Muscle layer of colon (tissue), 2 donors: ENCODE data around the gene TBC1D22A.

ENCODE experiments used
- H3K27ac ChIP-seq: one replicate; pipeline ENCODE4 v1.7.0; 2013; ENCODE audit warnings: low read depth, mild to moderate bottlenecking, low read length, moderate library complexity
- H3K27me3 ChIP-seq, 2 donors: one replicate each; pipeline ENCODE4 v1.7.0; 2013; ENCODE audit warnings: low read length in 2 of 2, mild to moderate bottlenecking in 2 of 2; ENCODE audit not compliant: insufficient read depth in 2 of 2, control insufficient read depth in 1 of 2
- H3K36me3 ChIP-seq: one replicate; pipeline ENCODE4 v1.7.0; 2013; ENCODE audit warnings: mild to moderate bottlenecking, low read length; ENCODE audit not compliant: insufficient read depth
- H3K4me1 ChIP-seq: one replicate; pipeline ENCODE4 v1.7.0; 2013; ENCODE audit warnings: mild to moderate bottlenecking, low read length; ENCODE audit not compliant: insufficient read depth
- H3K4me3 ChIP-seq, 2 donors: one replicate each; pipeline ENCODE4 v1.7.0; 2013; ENCODE audit warnings: low read length in 2 of 2, low read depth in 1 of 2, mild to moderate bottlenecking in 1 of 2, moderate library complexity in 1 of 2
- H3K9ac ChIP-seq: one replicate; pipeline ENCODE4 v1.7.0; 2013; ENCODE audit warnings: low read length
- H3K9me3 ChIP-seq: one replicate; pipeline ENCODE4 v1.7.0; 2013; ENCODE audit warnings: mild to moderate bottlenecking, low read length
- donor health status: abdominal sarcoma.
- donor health status: Adenocarcinoma of cecum.

Gene TBC1D22A

GRCh38 chr22:47178339-47178738, 415.9 kb downstream of the TBC1D22A start:
- H3K27ac ChIP-seq, result no peak overlapping the region
- H3K27me3 ChIP-seq, result no peaks in the 10 kb centered on the region
- H3K36me3 ChIP-seq, result no peaks in the 10 kb centered on the region
- no peaks in the 10 kb centered on the region for H3K4me1 ChIP-seq
- no peak overlapping the region for H3K4me3 ChIP-seq
- no peaks in the 10 kb centered on the region for H3K9me3 ChIP-seq
- no peak overlapping the region for H3K9ac ChIP-seq

- Histone ChIP-seq H3K9ac (no peak overlapping the region), H3K4me1 (no peaks in the 10 kb centered on the region), H3K27me3 (no peaks in the 10 kb centered on the region)
Measured at GRCh38 chr22:47180796-47181195, 418.3 kb downstream of the TBC1D22A start.

GRCh38 chr22:47187176-47187957, 424.9 kb downstream of the TBC1D22A start:
- H3K9me3 ChIP-seq, result no peaks in the 10 kb centered on the region
- no peak overlapping the region for H3K27ac ChIP-seq
- H3K9ac ChIP-seq, result no peak overlapping the region
- no peaks in the 10 kb centered on the region for H3K36me3 ChIP-seq
- H3K27me3 ChIP-seq, result no peaks in the 10 kb centered on the region
- no peak overlapping the region for H3K4me3 ChIP-seq
- no peaks in the 10 kb centered on the region for H3K4me1 ChIP-seq

More at GRCh38 chr22:47180796-47181195, 418.3 kb downstream of the TBC1D22A start:
- H3K36me3 ChIP-seq, result no peaks in the 10 kb centered on the region
- no peaks in the 10 kb centered on the region for H3K9me3 ChIP-seq
- no peak overlapping the region for H3K4me3 ChIP-seq
- no peak overlapping the region for H3K27ac ChIP-seq

GRCh38 chr22:47188261-47189055, 426.0 kb downstream of the TBC1D22A start:
- Histone ChIP-seq H3K9me3 (no peaks in the 10 kb centered on the region), H3K9ac (no peak overlapping the region), H3K36me3 (no peaks in the 10 kb centered on the region), H3K27me3 (no peaks in the 10 kb centered on the region), H3K4me3 (no peak overlapping the region), H3K27ac (no peak overlapping the region), H3K4me1 (no peaks in the 10 kb centered on the region)

GRCh38 chr22:47189056-47189916, 426.8 kb downstream of the TBC1D22A start:
- Histone ChIP-seq H3K9me3 (no peaks in the 10 kb centered on the region), H3K4me3 (no peak overlapping the region), H3K27me3 (no peaks in the 10 kb centered on the region), H3K27ac (no peak overlapping the region), H3K4me1 (no peaks in the 10 kb centered on the region), H3K9ac (no peak overlapping the region), H3K36me3 (no peaks in the 10 kb centered on the region)

- no peak overlapping the region for H3K9ac ChIP-seq
- no peaks in the 10 kb centered on the region for H3K9me3 ChIP-seq
- no peak overlapping the region for H3K27ac ChIP-seq
- H3K36me3 ChIP-seq, result no peaks in the 10 kb centered on the region
- H3K4me3 ChIP-seq, result no peak overlapping the region
- no peaks in the 10 kb centered on the region for H3K4me1 ChIP-seq
- H3K27me3 ChIP-seq, result no peaks in the 10 kb centered on the region
Measured at GRCh38 chr22:47190276-47190956, 428.0 kb downstream of the TBC1D22A start.

GRCh38 chr22:47190957-47191670, 428.7 kb downstream of the TBC1D22A start:
- H3K27me3 ChIP-seq, result no peaks in the 10 kb centered on the region
- H3K4me1 ChIP-seq, result no peaks in the 10 kb centered on the region
- H3K4me3 ChIP-seq, result no peak overlapping the region
- H3K9ac ChIP-seq, result no peak overlapping the region
- no peaks in the 10 kb centered on the region for H3K9me3 ChIP-seq
- H3K27ac ChIP-seq, result no peak overlapping the region
- no peaks in the 10 kb centered on the region for H3K36me3 ChIP-seq

GRCh38 chr22:47191671-47192650, 429.5 kb downstream of the TBC1D22A start:
- H3K4me3 ChIP-seq, result no peak overlapping the region
- no peaks in the 10 kb centered on the region for H3K4me1 ChIP-seq
- H3K36me3 ChIP-seq, result no peaks in the 10 kb centered on the region
- H3K27ac ChIP-seq, result no peak overlapping the region
- no peak overlapping the region for H3K9ac ChIP-seq
- H3K27me3 ChIP-seq, result no peaks in the 10 kb centered on the region
- H3K9me3 ChIP-seq, result no peaks in the 10 kb centered on the region

- Histone ChIP-seq H3K4me3 (no peak overlapping the region), H3K4me1 (peaks cover 6% of the 10 kb centered on the region), H3K9me3 (no peaks in the 10 kb centered on the region), H3K27me3 (no peaks in the 10 kb centered on the region), H3K36me3 (no peaks in the 10 kb centered on the region), H3K27ac (no peak overlapping the region), H3K9ac (no peak overlapping the region)
Measured at GRCh38 chr22:47192651-47193437, 430.4 kb downstream of the TBC1D22A start.
